Endothelial cell of umbilical vein (primary cell): ENCODE measurements around the gene DGCR8. TPM values are rescaled to one million over a fixed set of nuclear protein-coding genes. Genes with fewer than 3 reads are reported as not detected.

Experiments
- BruUV-seq: library from RNA; stranded (reverse); fragments of 400-500 nt; replicated peaks from 2 replicates; lab custom pipeline; 2021; lab: Mats Ljungman, UMichigan
- CTCF ChIA-PET: fragments of 300-600, 350-600 bp; sonication (Branson Sonifier 250); formaldehyde crosslinking; loops from one replicate; lab custom pipeline; 2021; ENCODE audit warnings: antibody characterized with exemption, inconsistent platforms; lab: Charles Lee
- POLR2A ChIA-PET: fragments of 300-600, 350-600 bp; sonication (Branson Sonifier 250); formaldehyde crosslinking; loops from one replicate; lab custom pipeline; 2021; ENCODE audit warnings: antibody characterized with exemption, inconsistent platforms; lab: Charles Lee
- DNase-seq: peaks from one replicate; pipeline ENCODE4 v3.0.0-alpha.2; 2011; ENCODE audit warnings: low read depth, low spot score
- FAIRE-seq: peaks from 2 replicates; lab custom pipeline; 2011; peaks lifted over from hg19 to GRCh38; lab: Jason Lieb, UNC
- H2AFZ ChIP-seq: 2 replicates; pipeline ENCODE4 v1.6.0; 2012; ENCODE audit warnings: low read depth, low read length, control low read depth, inconsistent platforms
- H3K27ac ChIP-seq: 2 replicates; pipeline ENCODE4 v1.5.1; 2011; ENCODE audit warnings: low read depth, mild to moderate bottlenecking, control low read depth, low read length, moderate library complexity; ENCODE audit not compliant: insufficient read depth
- H3K27me3 ChIP-seq, 2 experiments: 2 replicates each; pipeline versions ENCODE4 v1.6.0 to v1.6.1; 2011; ENCODE audit warnings: low read length in 2 of 2, mixed read lengths in 1 of 2; ENCODE audit not compliant: control insufficient read depth in 2 of 2, insufficient read depth in 2 of 2
- H3K36me3 ChIP-seq, 2 experiments: 2 replicates in 1 of 2; 3 replicates in 1 of 2; pipeline ENCODE4 v1.5.1; 2011; ENCODE audit warnings: low read length in 2 of 2, mild to moderate bottlenecking in 1 of 2, moderate library complexity in 1 of 2; ENCODE audit not compliant: control insufficient read depth in 2 of 2, insufficient read depth in 2 of 2; ENCODE audit errors: extremely low read depth in 1 of 2
- H3K4me1 ChIP-seq: 3 replicates; pipeline ENCODE4 v1.5.1; 2011; ENCODE audit warnings: mild to moderate bottlenecking, low read length; ENCODE audit not compliant: control insufficient read depth, insufficient read depth; ENCODE audit errors: extremely low read depth
- H3K4me2 ChIP-seq: 2 replicates; pipeline ENCODE4 v1.6.1; 2011; ENCODE audit warnings: low read length, control low read depth, mixed read lengths; ENCODE audit not compliant: insufficient read depth
- H3K4me3 ChIP-seq, 3 experiments: fragments of 200-600 bp in 1 of 3; sonication (generic), shearing (Covaris generic) in 1 of 3; replicated peaks in 1 of 3; 2 replicates each; pipeline ENCODE4 v1.5.1; 2011 to 2016; ENCODE audit warnings: control low read depth in 3 of 3, low read length in 3 of 3, mild to moderate bottlenecking in 2 of 3, inconsistent platforms in 1 of 3, low read depth in 1 of 3, moderate library complexity in 1 of 3; ENCODE audit not compliant: insufficient read depth in 1 of 3
- H3K79me2 ChIP-seq: 2 replicates; pipeline ENCODE4 v1.6.0; 2012; ENCODE audit warnings: low read length, inconsistent platforms; ENCODE audit not compliant: control insufficient read depth, insufficient read depth
- H3K9ac ChIP-seq: replicated peaks from 2 replicates; pipeline ENCODE3; 2011; ENCODE audit warnings: low read length, control low read depth; ENCODE audit not compliant: insufficient read depth; ENCODE audit errors: extremely low read depth
- H3K9me1 ChIP-seq: replicated peaks from 3 replicates; pipeline ENCODE4 v1.6.0; 2011; ENCODE audit warnings: mild to moderate bottlenecking, low read length; ENCODE audit not compliant: control insufficient read depth, insufficient read depth; ENCODE audit errors: extremely low read depth
- H3K9me3 ChIP-seq: replicated peaks from 2 replicates; pipeline ENCODE4 v1.5.1; 2012; ENCODE audit warnings: low read length, inconsistent platforms; ENCODE audit not compliant: control insufficient read depth, insufficient read depth
- H4K20me1 ChIP-seq: replicated peaks from 2 replicates; pipeline ENCODE3; 2011; ENCODE audit warnings: mild to moderate bottlenecking, low read length; ENCODE audit not compliant: control insufficient read depth, insufficient read depth; ENCODE audit errors: extremely low read depth
- EZH2 ChIP-seq: IDR thresholded peaks from 2 replicates; pipeline ENCODE4 v1.6.1; 2012; ENCODE audit warnings: borderline replicate concordance, low read depth, mild to moderate bottlenecking, moderate library complexity, low read length, inconsistent platforms; ENCODE audit not compliant: severe bottlenecking
- FOS ChIP-seq: IDR thresholded peaks from 2 replicates; pipeline ENCODE4 v1.6.1; 2011; ENCODE audit warnings: mild to moderate bottlenecking, low read length, moderate library complexity, borderline replicate concordance; ENCODE audit not compliant: insufficient read depth
- GATA2 ChIP-seq: IDR thresholded peaks from 2 replicates; pipeline ENCODE4 v1.7.0; 2011; ENCODE audit warnings: low read depth, mild to moderate bottlenecking, moderate library complexity, mixed read lengths, low read length; ENCODE audit not compliant: insufficient read length, insufficient read depth
- JUN ChIP-seq: IDR thresholded peaks from 2 replicates; pipeline ENCODE4 v1.6.1; 2011; ENCODE audit warnings: borderline replicate concordance, low read depth; ENCODE audit not compliant: insufficient read length, insufficient read depth
- MYC ChIP-seq: IDR thresholded peaks from one replicate; pipeline ENCODE4 v1.6.1; 2011; ENCODE audit warnings: mild to moderate bottlenecking, low read depth, low read length
- POLR2A ChIP-seq: IDR thresholded peaks from 2 replicates; pipeline ENCODE4 v1.6.1; 2012; ENCODE audit warnings: low read depth, mild to moderate bottlenecking, control low read depth, low read length
- POLR2AphosphoS5 ChIP-seq: IDR thresholded peaks from 2 replicates; pipeline ENCODE4 v1.6.1; 2012; ENCODE audit warnings: low read depth, mild to moderate bottlenecking, control low read depth, low read length, moderate library complexity; ENCODE audit not compliant: insufficient read depth
- dilution Hi-C: fragments of 300-500 bp; cut with MboI; formaldehyde crosslinking; loops from one replicate; pipeline ENCODE4 v1.15.0; 2019; ENCODE audit warnings: low sequenced_read_pairs; ENCODE audit not compliant: extremely low pct_ligation_motif_present
- intact Hi-C: fragments of 100-400 bp; cut with micrococcal nuclease; formaldehyde crosslinking; loops from one replicate; pipeline ENCODE4 v1.10.0; 2022
- polyA plus RNA-seq, 4 experiments: library from polyadenylated mRNA; depleted of rRNA in 3 of 4; stranded (reverse) in 3 of 4; unstranded in 1 of 4; fragments of >200 nt; gene quantifications; 2 replicates each; pipeline versions ENCODE4 v1.2.1 to v1.2.3, GENCODE V29; 2011 to 2012; ENCODE audit warnings: missing spikeins in 1 of 4
- total RNA-seq: library from RNA; stranded (reverse); gene quantifications from 2 replicates; pipeline ENCODE4 v1.2.3, GENCODE V29; 2021
- TF ChIP-seq, protein P1 (sequence below): IDR thresholded peaks from 2 replicates; pipeline ENCODE4 v1.6.1; 2011; ENCODE audit not compliant: insufficient read depth, insufficient read length
- TF ChIP-seq, protein P2 (sequence below), 2 donors: IDR thresholded peaks; 1 replicate in 1 of 2; 2 replicates in 1 of 2; pipeline ENCODE4 v1.5.1; 2011; ENCODE audit warnings: low read length in 2 of 2, mild to moderate bottlenecking in 2 of 2, moderate library complexity in 2 of 2, control low read depth in 1 of 2, inconsistent platforms in 1 of 2, low read depth in 1 of 2; ENCODE audit not compliant: insufficient read depth in 1 of 2; ENCODE audit errors: extremely low read depth in 1 of 2

The DGCR8 gene
- total and polyA plus RNA-seq, 2 donors (not counting 3 experiments of a cell fraction or from before 2014, with no cell fraction given), result 32.7 to 64.2 TPM

- TF ChIP-seq EZH2 (no peak), MYC (no peak), GATA2 (no peak), FOS (no peak), JUN (no peak), POLR2A (no peak), POLR2AphosphoS5 (no peak)
- TF ChIP-seq, protein P1, sequence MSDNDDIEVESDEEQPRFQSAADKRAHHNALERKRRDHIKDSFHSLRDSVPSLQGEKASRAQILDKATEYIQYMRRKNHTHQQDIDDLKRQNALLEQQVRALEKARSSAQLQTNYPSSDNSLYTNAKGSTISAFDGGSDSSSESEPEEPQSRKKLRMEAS, result no peak
- TF ChIP-seq, protein P2, sequence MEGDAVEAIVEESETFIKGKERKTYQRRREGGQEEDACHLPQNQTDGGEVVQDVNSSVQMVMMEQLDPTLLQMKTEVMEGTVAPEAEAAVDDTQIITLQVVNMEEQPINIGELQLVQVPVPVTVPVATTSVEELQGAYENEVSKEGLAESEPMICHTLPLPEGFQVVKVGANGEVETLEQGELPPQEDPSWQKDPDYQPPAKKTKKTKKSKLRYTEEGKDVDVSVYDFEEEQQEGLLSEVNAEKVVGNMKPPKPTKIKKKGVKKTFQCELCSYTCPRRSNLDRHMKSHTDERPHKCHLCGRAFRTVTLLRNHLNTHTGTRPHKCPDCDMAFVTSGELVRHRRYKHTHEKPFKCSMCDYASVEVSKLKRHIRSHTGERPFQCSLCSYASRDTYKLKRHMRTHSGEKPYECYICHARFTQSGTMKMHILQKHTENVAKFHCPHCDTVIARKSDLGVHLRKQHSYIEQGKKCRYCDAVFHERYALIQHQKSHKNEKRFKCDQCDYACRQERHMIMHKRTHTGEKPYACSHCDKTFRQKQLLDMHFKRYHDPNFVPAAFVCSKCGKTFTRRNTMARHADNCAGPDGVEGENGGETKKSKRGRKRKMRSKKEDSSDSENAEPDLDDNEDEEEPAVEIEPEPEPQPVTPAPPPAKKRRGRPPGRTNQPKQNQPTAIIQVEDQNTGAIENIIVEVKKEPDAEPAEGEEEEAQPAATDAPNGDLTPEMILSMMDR (IDR thresholded peaks at IDR 0.05; ENCODE audit: extremely low read depth in 1 of 2, insufficient read depth in 1 of 2, low read depth in 1 of 2, low read length in 2 of 2), result no peak
- DNase-seq (no peak), FAIRE-seq (no peak)
- CTCF ChIA-PET, result no interaction called here
- Histone ChIP-seq H3K4me2 (no peak overlapping the region), H3K36me3 (peaks cover 12 to 40% of the 10 kb centered on the region in 2 experiments), H2AFZ (no peak overlapping the region), H3K27me3 (no peaks in the 10 kb centered on the region), H3K27ac (no peak overlapping the region), H3K79me2 (peaks cover 52% of the 10 kb centered on the region), H3K4me3 (no peak overlapping the region), H3K9me3 (no peaks in the 10 kb centered on the region), H3K4me1 (peaks cover 9% of the 10 kb centered on the region), H4K20me1 (no peaks in the 10 kb centered on the region), H3K9ac (no peak overlapping the region), H3K9me1 (no peaks in the 10 kb centered on the region)
- POLR2A ChIA-PET, result no interaction called here
- no TSS peak for BruUV-seq
- intact Hi-C loops, result no loop called here
- dilution Hi-C loops, result no loop called here
These were observed 43.5 kb downstream of the DGCR8 start for GRCh38 chr22:20123366-20124082.
